ENCODE data around the gene AMFR. TPM values are rescaled to one million over a fixed set of nuclear protein-coding genes. Genes with fewer than 3 reads are reported as not detected.
"Not testable (repeated sequence)": the region's sequence is repeated elsewhere in the genome, so short reads cannot be mapped to it uniquely, and the experiment has no call there.

AMFR gene
- total RNA-seq, 2 donors from 2014 or later: 64.8 to 102 TPM

DNA sequence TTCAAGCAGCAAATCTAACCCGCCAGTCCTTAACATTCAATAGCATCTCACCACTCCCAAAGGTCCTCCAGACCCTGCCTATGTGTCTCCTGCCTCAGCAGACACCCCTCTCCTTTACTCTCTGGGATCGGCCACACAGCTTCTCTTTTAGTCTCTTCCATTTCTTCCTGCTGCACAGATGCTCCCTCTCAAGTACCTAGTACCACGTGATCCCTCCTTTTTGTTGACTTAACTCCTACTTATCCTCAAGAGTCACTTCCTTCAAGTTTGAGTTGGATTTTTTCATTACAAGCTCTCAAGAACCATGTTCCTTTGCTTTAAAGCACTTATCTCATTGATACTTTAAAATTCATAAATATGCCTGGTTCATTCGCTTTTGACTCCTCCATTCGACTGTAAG is 24.9 kb downstream of the AMFR start:
- DNase-seq (no peak), ATAC-seq (no peak)
- H3K4me1 Mint-ChIP-seq: peaks cover 13% of the 10 kb centered on the region
- peaks cover 13% of the 10 kb centered on the region for H3K36me3 Mint-ChIP-seq (ENCODE audit: low read depth)
- no peaks in the 10 kb centered on the region for H3K9me3 ChIP-seq (ENCODE audit: control insufficient read depth, low read length, poor library complexity, severe bottlenecking)
- no peaks in the 10 kb centered on the region for H3K27me3 Mint-ChIP-seq
- H3K4me3 Mint-ChIP-seq: no peak overlapping the region
- H3K27ac Mint-ChIP-seq: peak overlapping the region; percentile 68

GRCh38 chr16:56399486-56399885 is 25.9 kb downstream of the AMFR start:
- ATAC-seq: no peak
- peaks cover 14% of the 10 kb centered on the region for H3K36me3 Mint-ChIP-seq (ENCODE audit: low read depth)

GRCh38 chr16:56399047-56399446 is 26.3 kb downstream of the AMFR start:
- peaks cover 15% of the 10 kb centered on the region for H3K4me1 Mint-ChIP-seq
- H3K27me3 Mint-ChIP-seq: no peaks in the 10 kb centered on the region
- H3K9me3 ChIP-seq (ENCODE audit: control insufficient read depth, low read length, poor library complexity, severe bottlenecking): no peaks in the 10 kb centered on the region
- H3K27ac Mint-ChIP-seq: no peak overlapping the region
- DNase-seq (no peak), ATAC-seq (no peak)
- H3K36me3 Mint-ChIP-seq (ENCODE audit: low read depth): peaks cover 16% of the 10 kb centered on the region
- no peak overlapping the region for H3K4me3 Mint-ChIP-seq

More at GRCh38 chr16:56399486-56399885, 25.9 kb downstream of the AMFR start:
- no peaks in the 10 kb centered on the region for H3K27me3 Mint-ChIP-seq
- peaks cover 13% of the 10 kb centered on the region for H3K4me1 Mint-ChIP-seq
- H3K4me3 Mint-ChIP-seq: no peak overlapping the region
- H3K9me3 ChIP-seq (ENCODE audit: control insufficient read depth, low read length, poor library complexity, severe bottlenecking): no peaks in the 10 kb centered on the region
- no peak overlapping the region for H3K27ac Mint-ChIP-seq
- DNase-seq: no peak

GRCh38 chr16:56396724-56397123 is 28.6 kb downstream of the AMFR start:
- H3K27ac Mint-ChIP-seq; ATAC-seq; H3K4me3 Mint-ChIP-seq; DNase-seq; H3K27me3 Mint-ChIP-seq; H3K9me3 ChIP-seq (ENCODE audit: control insufficient read depth, low read length, poor library complexity, severe bottlenecking): not testable (repeated sequence)
- Mint-ChIP-seq H3K36me3 (ENCODE audit: low read depth) (peaks cover 19% of the 10 kb centered on the region), H3K4me1 (peaks cover 22% of the 10 kb centered on the region)

DNA sequence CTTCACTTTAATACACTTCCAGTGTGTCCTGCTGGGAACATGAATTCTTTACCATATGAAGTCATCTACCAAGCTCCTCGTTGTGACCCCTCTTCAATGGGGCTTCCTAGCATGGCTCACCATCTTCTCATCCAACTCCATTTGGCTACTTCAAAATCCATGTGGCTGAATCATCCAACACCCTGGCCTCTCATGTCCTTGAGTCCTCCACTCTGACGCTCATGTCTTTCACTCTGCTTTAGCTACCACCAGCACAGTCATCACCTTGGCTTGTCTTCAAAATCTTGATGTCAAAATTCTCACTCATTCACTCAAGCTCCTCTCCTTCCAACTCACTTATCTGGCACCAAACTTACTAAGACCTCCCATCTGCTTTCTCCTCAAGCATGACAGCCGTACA is 35.8 kb downstream of the AMFR start:
- H3K4me3 Mint-ChIP-seq: no peak overlapping the region
- ATAC-seq: no peak
- H3K9me3 ChIP-seq (ENCODE audit: control insufficient read depth, low read length, poor library complexity, severe bottlenecking): no peaks in the 10 kb centered on the region
- no peaks in the 10 kb centered on the region for H3K27me3 Mint-ChIP-seq
- DNase-seq: no peak
- peaks cover 23% of the 10 kb centered on the region for H3K36me3 Mint-ChIP-seq (ENCODE audit: low read depth)
- H3K27ac Mint-ChIP-seq: no peak overlapping the region
- peaks cover 17% of the 10 kb centered on the region for H3K4me1 Mint-ChIP-seq

GRCh38 chr16:56388209-56388608 is 37.1 kb downstream of the AMFR start:
- H3K27ac Mint-ChIP-seq: no peak overlapping the region
- no peak overlapping the region for H3K4me3 Mint-ChIP-seq
- ATAC-seq: no peak
- no peaks in the 10 kb centered on the region for H3K9me3 ChIP-seq (ENCODE audit: control insufficient read depth, low read length, poor library complexity, severe bottlenecking)
- no peak for DNase-seq
- H3K36me3 Mint-ChIP-seq (ENCODE audit: low read depth): peaks cover 23% of the 10 kb centered on the region
- H3K4me1 Mint-ChIP-seq: peaks cover 12% of the 10 kb centered on the region
- H3K27me3 Mint-ChIP-seq: no peaks in the 10 kb centered on the region

DNA sequence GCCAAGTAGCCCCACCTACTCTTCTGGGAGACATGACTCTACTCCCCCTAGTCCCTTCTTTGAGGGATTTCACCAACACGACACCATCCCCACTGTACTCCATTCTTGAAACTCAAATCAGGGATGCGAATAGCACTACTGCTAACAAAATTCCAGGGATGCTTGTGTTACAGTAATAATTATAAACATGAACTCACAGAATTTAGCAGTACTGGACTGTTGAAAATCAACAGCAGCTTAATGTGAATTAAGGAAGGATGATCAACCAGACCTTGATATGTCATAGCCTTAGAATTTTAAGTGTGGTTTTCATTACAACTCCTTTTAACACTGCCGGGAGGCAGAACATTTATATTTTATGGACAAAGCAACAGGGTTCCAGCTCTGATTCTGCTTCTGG is 37.9 kb downstream of the AMFR start:
- H3K4me3 Mint-ChIP-seq: no peak overlapping the region
- H3K36me3 Mint-ChIP-seq (ENCODE audit: low read depth): peaks cover 23% of the 10 kb centered on the region
- no peaks in the 10 kb centered on the region for H3K27me3 Mint-ChIP-seq
- DNase-seq (no peak), ATAC-seq (no peak)
- peaks cover 9% of the 10 kb centered on the region for H3K4me1 Mint-ChIP-seq
- no peaks in the 10 kb centered on the region for H3K9me3 ChIP-seq (ENCODE audit: control insufficient read depth, low read length, poor library complexity, severe bottlenecking)
- H3K27ac Mint-ChIP-seq: no peak overlapping the region

GRCh38 chr16:56384074-56384721 is 41.1 kb downstream of the AMFR start:
- DNase-seq (no peak), ATAC-seq (no peak)
- H3K4me3 Mint-ChIP-seq: no peak overlapping the region
- H3K36me3 Mint-ChIP-seq (ENCODE audit: low read depth): peaks cover 22% of the 10 kb centered on the region
- peaks cover 2% of the 10 kb centered on the region for H3K4me1 Mint-ChIP-seq
- H3K27me3 Mint-ChIP-seq: no peaks in the 10 kb centered on the region
- no peak overlapping the region for H3K27ac Mint-ChIP-seq
- H3K9me3 ChIP-seq (ENCODE audit: control insufficient read depth, low read length, poor library complexity, severe bottlenecking): no peaks in the 10 kb centered on the region

GRCh38 chr16:56382901-56383355 is 42.4 kb downstream of the AMFR start:
- Mint-ChIP-seq H3K36me3 (ENCODE audit: low read depth) (peaks cover 22% of the 10 kb centered on the region), H3K4me3 (no peak overlapping the region), H3K27me3 (no peaks in the 10 kb centered on the region), H3K4me1 (peaks cover 6% of the 10 kb centered on the region), H3K27ac (no peak overlapping the region)
- DNase-seq (no peak), ATAC-seq (no peak)
- H3K9me3 ChIP-seq (ENCODE audit: control insufficient read depth, low read length, poor library complexity, severe bottlenecking): no peaks in the 10 kb centered on the region

DNA sequence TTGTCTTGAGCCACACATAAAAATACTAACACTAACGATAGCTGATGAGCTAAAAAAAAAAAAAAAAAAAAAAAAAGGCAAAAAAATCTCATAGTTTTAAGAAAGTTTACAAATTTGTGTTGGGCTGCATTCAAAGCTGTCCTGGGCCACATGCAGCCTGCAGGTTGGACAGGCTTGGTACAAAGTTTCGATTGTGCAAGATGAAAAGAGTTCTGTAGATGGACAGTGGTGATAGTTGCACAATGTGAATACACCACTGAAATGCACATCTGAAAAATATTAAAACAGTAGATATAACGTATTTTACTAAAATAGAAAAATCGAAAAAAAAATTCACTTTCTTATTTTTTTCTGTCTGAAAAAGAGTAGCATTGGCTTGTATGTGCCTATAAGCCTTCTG is 42.9 kb downstream of the AMFR start:
- no peak for ATAC-seq
- Mint-ChIP-seq H3K4me3 (no peak overlapping the region), H3K27ac (no peak overlapping the region), H3K36me3 (ENCODE audit: low read depth) (peaks cover 22% of the 10 kb centered on the region), H3K27me3 (no peaks in the 10 kb centered on the region), H3K4me1 (peaks cover 9% of the 10 kb centered on the region)
- no peak for DNase-seq
- no peaks in the 10 kb centered on the region for H3K9me3 ChIP-seq (ENCODE audit: control insufficient read depth, low read length, poor library complexity, severe bottlenecking)

GRCh38 chr16:56380778-56381485 is 44.4 kb downstream of the AMFR start:
- not testable (repeated sequence) for H3K9me3 ChIP-seq (ENCODE audit: control insufficient read depth, low read length, poor library complexity, severe bottlenecking); H3K4me3 Mint-ChIP-seq; ATAC-seq; H3K27me3 Mint-ChIP-seq; H3K27ac Mint-ChIP-seq; DNase-seq
- peaks cover 19% of the 10 kb centered on the region for H3K36me3 Mint-ChIP-seq (ENCODE audit: low read depth)
- peaks cover 16% of the 10 kb centered on the region for H3K4me1 Mint-ChIP-seq

GRCh38 chr16:56379044-56379443 is 46.3 kb downstream of the AMFR start:
- not testable (repeated sequence) for H3K27ac Mint-ChIP-seq; H3K27me3 Mint-ChIP-seq; H3K4me3 Mint-ChIP-seq; H3K9me3 ChIP-seq (ENCODE audit: control insufficient read depth, low read length, poor library complexity, severe bottlenecking); ATAC-seq; DNase-seq
- Mint-ChIP-seq H3K36me3 (ENCODE audit: low read depth) (peaks cover 19% of the 10 kb centered on the region), H3K4me1 (peaks cover 22% of the 10 kb centered on the region)

- not testable (repeated sequence) for H3K4me3 Mint-ChIP-seq; H3K27ac Mint-ChIP-seq; H3K27me3 Mint-ChIP-seq; DNase-seq; ATAC-seq; H3K9me3 ChIP-seq (ENCODE audit: control insufficient read depth, low read length, poor library complexity, severe bottlenecking)
- Mint-ChIP-seq H3K36me3 (ENCODE audit: low read depth) (peaks cover 16% of the 10 kb centered on the region), H3K4me1 (peaks cover 32% of the 10 kb centered on the region)
These were observed 49.6 kb downstream of the AMFR start for GRCh38 chr16:56375792-56376191.

- Mint-ChIP-seq H3K27ac (peak overlapping the region; percentile 79), H3K27me3 (no peaks in the 10 kb centered on the region), H3K4me3 (no peak overlapping the region), H3K4me1 (peaks cover 31% of the 10 kb centered on the region), H3K36me3 (ENCODE audit: low read depth) (peaks cover 13% of the 10 kb centered on the region)
- no peaks in the 10 kb centered on the region for H3K9me3 ChIP-seq (ENCODE audit: control insufficient read depth, low read length, poor library complexity, severe bottlenecking)
- ATAC-seq (no peak), DNase-seq (no peak)
These were observed 52.3 kb downstream of the AMFR start for GRCh38 chr16:56373003-56373402.

Measured in T-helper 17 cell (primary cell).